ENCODE results near the gene GRN.

DNA sequence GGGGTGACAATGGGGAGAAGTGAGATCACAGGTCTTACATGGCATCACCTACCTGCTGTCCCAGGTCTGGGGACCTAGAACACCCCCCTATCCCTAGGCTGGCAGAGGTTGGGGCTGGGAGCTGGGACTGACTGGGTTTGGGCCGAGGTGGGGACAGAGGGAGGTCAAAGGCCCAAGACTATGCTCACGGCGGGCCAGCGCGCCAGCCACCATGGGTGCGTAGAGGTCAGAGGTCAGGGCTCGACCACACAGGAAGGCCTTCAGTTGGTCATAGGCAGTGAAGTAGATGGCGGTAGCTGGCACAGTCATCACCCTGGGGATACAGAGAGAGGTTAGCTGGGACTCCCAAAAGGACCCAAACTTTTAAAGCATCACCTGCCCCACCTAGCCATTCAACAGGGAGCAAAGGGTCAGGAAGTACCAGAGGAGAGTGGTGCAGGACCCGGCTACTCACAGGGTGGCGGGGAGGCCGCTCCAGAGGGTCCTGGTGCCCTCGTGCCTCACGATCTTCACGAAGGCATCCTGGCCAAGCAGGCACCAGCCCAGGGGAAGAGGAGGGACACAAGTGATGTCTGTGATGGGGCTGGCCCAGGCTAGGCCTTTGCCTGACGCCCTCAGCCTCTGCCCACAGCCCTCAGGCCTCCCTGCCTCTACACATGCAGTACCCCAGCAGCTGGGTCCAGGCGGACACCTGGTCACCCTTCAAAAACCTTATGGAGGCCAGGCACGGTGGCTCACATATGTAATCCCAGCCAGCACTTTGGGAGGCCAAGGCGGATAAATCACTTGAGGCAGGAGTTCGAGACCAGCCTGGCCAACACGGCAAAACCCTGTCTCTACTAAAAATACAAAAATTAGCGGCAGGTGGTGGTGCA, 23.6 kb upstream of the GRN start:
- TF ChIP-seq POLR2A (IDR thresholded peaks at IDR 0.05; ENCODE audit: low read length) (no peak), SMC3 (IDR thresholded peaks at IDR 0.05) (no peak), HDAC2 (IDR thresholded peaks at IDR 0.05) (no peak), RNF2 (IDR thresholded peaks at IDR 0.05; ENCODE audit: borderline replicate concordance, low read depth) (no peak), CHD4 (IDR thresholded peaks at IDR 0.05; ENCODE audit: borderline replicate concordance) (no peak)
- TF ChIP-seq, protein P1, sequence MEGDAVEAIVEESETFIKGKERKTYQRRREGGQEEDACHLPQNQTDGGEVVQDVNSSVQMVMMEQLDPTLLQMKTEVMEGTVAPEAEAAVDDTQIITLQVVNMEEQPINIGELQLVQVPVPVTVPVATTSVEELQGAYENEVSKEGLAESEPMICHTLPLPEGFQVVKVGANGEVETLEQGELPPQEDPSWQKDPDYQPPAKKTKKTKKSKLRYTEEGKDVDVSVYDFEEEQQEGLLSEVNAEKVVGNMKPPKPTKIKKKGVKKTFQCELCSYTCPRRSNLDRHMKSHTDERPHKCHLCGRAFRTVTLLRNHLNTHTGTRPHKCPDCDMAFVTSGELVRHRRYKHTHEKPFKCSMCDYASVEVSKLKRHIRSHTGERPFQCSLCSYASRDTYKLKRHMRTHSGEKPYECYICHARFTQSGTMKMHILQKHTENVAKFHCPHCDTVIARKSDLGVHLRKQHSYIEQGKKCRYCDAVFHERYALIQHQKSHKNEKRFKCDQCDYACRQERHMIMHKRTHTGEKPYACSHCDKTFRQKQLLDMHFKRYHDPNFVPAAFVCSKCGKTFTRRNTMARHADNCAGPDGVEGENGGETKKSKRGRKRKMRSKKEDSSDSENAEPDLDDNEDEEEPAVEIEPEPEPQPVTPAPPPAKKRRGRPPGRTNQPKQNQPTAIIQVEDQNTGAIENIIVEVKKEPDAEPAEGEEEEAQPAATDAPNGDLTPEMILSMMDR (IDR thresholded peaks at IDR 0.05): no peak
- TF ChIP-seq, protein P2, sequence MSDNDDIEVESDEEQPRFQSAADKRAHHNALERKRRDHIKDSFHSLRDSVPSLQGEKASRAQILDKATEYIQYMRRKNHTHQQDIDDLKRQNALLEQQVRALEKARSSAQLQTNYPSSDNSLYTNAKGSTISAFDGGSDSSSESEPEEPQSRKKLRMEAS (IDR thresholded peaks at IDR 0.05): no peak
- TF ChIP-seq, protein P3, sequence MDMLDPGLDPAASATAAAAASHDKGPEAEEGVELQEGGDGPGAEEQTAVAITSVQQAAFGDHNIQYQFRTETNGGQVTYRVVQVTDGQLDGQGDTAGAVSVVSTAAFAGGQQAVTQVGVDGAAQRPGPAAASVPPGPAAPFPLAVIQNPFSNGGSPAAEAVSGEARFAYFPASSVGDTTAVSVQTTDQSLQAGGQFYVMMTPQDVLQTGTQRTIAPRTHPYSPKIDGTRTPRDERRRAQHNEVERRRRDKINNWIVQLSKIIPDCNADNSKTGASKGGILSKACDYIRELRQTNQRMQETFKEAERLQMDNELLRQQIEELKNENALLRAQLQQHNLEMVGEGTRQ (IDR thresholded peaks at IDR 0.05): no peak

All from A549 (cell line).